Hematopoietic multipotent progenitor cell treated with erythropoietin and hydrocortisone succinate and interleukin-3 and kit ligand, for 6 days (in vitro differentiated cells): ENCODE data around the gene HBQ1.
"Not testable (repeated sequence)": the region's sequence is repeated elsewhere in the genome, so short reads cannot be mapped to it uniquely, and the experiment has no call there.

ENCODE experiments used
- DNase-seq: peaks from one replicate; pipeline ENCODE4 v3.0.0-alpha.2; 2015

The HBQ1 gene

GRCh38 chr16:162271-162991 is 17.8 kb upstream of the HBQ1 start:
- no peak for DNase-seq

GRCh38 chr16:163139-163538 is 17.1 kb upstream of the HBQ1 start:
- not testable (repeated sequence) for DNase-seq

GRCh38 chr16:163696-164095 is 16.6 kb upstream of the HBQ1 start:
- DNase-seq = not testable (repeated sequence)

GRCh38 chr16:164134-164823 is 16.0 kb upstream of the HBQ1 start:
- not testable (repeated sequence) for DNase-seq

- no peak for DNase-seq
Observed at GRCh38 chr16:164827-165538, 15.3 kb upstream of the HBQ1 start.

GRCh38 chr16:165539-166374 is 14.5 kb upstream of the HBQ1 start, which contains the start of gene HBM:
Gene HBM, plus strand, starts transcription at chr16:165978. Its CDS starts 20 bp downstream, at chr16:165998.
- peak; percentile 78 for DNase-seq

- DNase-seq = peak; percentile 42
Observed at GRCh38 chr16:166375-167121, 13.7 kb upstream of the HBQ1 start.

GRCh38 chr16:167122-167690 is 13.1 kb upstream of the HBQ1 start:
- DNase-seq = no peak

GRCh38 chr16:168424-168823 is 11.8 kb upstream of the HBQ1 start:
- DNase-seq = no peak

GRCh38 chr16:169014-169413 is 11.2 kb upstream of the HBQ1 start:
- no peak for DNase-seq

- peak; percentile 47 for DNase-seq
Observed at GRCh38 chr16:170088-170507, 10.2 kb upstream of the HBQ1 start.

GRCh38 chr16:170788-171187 is 9.5 kb upstream of the HBQ1 start:
- no peak for DNase-seq

- not testable (repeated sequence) for DNase-seq
Observed at GRCh38 chr16:172374-172941, 7.8 kb upstream of the HBQ1 start, which contains the start of gene HBA2. Gene HBA2, plus strand, starts transcription at chr16:172876. Its CDS starts 37 bp downstream, at chr16:172913.

- not testable (repeated sequence) for DNase-seq
Observed at GRCh38 chr16:173211-173854, 6.9 kb upstream of the HBQ1 start.

GRCh38 chr16:173928-174769 is 6.1 kb upstream of the HBQ1 start:
- DNase-seq = peak; percentile 70

- peak; percentile 93 for DNase-seq
Observed at GRCh38 chr16:175011-175949, 5.0 kb upstream of the HBQ1 start.

- DNase-seq = not testable (repeated sequence)
Observed at GRCh38 chr16:176006-176405, 4.3 kb upstream of the HBQ1 start.
